HG02763 (cell line): ENCODE results near the gene ENTR1.

Source experiments
- ATAC-seq: cut with Tn5 transposase; IDR thresholded peaks from one replicate; pipeline ENCODE4 v1.9.1; 2021; ENCODE audit warnings: mild to moderate bottlenecking, moderate library complexity; ENCODE audit not compliant: unreplicated experiment

The ENTR1 gene

DNA sequence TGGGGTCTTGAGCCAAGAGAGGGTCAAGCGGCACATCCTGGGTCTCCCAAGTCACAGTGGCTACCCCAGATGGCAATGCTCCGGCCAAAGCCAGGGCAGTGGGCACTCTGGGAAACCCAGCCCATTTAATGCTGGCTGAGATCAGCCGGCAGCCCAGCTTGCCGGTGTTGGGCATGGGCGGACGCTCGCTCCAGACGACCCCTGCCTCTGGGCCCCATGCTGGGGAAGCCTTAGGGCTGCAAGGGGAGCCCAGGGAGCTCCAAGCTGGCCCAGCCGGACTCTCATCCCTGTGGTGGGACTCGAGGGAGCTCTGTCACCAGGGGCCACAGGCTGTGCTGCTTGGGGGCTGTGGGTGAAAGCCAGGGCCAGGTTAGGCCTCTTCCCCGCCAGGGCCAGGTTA is 31.0 kb downstream of the ENTR1 start:
- no peak for ATAC-seq

DNA sequence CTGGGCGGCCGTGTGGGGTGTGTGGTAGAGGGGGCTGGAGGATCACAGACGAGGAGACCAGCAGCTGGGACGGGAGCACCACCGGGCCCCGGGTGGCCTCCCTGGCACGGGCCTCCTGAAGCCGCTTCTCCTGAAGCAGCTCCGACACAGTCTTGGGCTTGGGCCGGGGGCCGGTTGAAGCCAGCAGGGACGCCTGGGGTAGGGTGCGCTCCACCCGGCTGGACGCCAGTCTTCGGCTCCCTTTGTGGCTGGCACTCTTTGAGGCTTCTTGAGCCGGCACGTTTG is 31.5 kb downstream of the ENTR1 start:
- no peak for ATAC-seq

DNA sequence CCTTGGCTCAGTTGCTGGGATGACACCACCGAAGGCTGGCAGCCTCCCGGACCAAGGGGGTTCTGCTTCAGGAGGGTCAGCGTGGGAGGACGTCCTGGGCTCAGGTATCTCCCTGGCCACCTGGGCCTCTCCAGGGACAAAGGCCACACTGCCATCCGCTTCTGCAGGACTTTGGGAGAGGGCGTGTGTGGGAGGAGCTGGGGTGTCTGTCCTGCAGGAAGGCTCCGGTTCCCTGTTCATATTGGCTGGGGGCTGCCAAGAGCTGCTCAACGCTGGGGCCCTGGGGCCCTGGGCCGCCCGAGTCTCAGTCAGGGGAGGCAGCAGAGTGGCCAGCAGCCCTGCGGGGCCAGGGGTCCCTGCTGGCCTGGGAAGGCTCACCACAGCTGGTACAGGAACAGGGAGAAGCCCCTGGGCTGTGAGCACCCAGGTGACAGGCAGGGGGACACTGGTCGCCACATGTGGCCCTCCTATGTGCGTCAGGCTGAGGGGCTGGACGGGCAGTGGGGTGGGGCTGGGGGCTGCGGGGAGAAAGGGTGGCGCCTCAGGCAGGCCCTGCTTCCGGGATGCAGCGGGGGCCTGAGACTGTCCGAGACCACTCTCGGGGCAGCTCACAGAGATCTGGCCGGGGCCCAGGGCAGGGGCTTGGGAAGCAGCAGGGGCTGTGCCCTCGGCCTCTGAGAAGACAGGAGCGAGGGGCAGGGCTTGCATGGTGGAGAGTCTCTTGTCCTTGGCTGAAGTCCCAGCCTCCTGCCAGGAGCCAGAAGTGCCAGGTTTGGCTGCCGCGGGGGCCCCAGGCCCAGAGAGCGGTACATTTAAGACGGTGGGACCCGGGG is 32.0 kb downstream of the ENTR1 start:
- ATAC-seq = no peak

DNA sequence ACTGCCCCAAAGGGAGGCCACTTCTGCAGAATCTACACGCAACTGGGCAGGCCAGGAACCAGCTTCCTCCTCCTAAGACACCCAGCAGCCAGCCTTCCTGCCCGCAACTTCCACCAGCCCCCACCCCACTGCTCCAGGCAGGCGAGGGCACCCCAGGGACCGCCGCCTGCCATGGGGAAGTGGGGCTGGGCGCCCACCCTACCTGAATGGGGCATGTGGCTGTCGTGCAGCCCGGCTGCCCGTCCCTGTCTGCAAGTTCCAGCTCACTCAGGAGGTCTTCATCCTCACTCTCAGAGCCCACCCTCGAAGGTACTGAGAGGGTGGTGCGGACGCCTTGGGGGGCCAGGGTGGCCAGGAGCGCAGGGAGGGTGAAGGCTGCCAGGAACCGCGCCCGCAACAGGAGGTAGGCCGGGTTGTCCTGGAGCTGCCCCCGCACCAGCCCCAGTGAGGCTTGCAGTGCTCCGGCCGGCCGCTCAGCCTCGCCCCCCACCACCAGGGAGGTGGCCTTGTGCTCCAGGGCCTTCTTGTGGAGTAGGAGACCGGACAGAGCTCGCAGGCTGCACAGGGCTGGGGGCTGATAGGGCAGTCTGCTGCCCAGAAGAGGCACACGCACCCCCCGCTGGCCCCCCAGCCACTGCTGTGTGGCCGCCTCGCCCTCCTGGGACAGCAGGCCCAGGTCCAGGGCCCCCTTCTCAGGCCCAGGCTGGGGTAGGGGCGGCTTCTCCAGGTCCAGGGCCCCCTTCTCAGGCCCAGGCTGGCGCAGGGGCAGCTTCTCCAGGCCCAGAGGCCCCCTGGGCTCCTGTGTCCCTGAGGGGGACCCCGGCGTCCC is 32.9 kb downstream of the ENTR1 start:
- no peak for ATAC-seq

DNA sequence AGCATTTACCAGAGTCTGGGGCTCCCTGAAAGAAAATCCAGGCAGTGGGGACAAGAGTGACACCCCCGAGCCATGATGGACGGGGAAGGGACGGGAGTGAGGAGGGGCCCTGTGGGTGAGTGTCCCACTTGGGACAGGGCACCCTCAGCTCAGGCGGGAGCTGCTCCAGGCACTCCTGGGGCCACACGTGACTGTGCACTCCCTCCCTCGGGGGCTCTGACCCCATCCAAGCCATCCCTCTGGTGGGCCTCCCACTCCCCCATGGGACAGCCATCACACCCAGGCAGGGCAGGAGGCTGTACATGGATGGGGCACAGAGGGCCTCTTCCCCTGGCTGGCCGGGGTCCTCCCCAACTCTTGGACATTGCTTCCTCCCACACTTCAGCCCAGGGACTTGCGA is 34.0 kb downstream of the ENTR1 start:
- ATAC-seq = no peak

DNA sequence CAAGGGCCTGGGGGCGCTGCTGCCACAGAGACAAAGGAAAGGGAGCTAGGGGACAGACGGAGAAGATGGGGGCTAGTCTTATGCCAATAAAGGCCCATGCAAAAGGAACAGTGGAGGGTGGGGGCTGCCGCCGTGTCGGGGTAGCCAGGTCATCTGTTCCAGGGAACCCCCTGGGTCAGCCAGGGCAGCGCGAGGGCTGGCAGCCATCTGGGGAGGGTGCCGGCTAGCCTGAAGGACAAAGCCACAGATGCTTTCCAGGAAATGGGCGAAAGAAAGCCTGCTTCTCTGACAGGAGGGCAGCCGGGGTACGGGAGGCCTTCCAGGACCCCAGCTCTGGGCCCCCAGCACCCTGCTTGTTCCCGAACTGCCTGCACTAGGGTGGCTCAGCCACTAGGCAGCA is 35.3 kb downstream of the ENTR1 start:
- no peak for ATAC-seq

DNA sequence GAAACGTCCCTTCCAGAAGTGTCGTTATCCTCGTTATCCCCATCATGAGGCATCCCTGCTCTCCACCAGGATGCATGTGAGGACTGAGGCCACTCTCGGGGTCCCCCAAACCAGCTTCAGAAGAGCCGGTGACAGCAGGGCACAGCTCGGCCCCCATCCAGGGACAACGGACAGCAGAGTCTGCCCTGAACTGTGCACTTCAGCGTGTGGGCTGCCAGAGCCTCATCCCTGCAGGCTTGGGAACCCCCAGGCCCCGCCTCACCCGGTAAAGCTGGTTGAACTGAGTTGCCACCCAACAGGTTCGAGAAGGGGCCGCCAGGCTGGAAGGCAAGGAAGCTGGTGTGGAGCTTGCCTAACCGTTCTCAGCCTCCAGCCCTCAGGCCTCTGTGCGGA is 36.2 kb downstream of the ENTR1 start:
- no peak for ATAC-seq

DNA sequence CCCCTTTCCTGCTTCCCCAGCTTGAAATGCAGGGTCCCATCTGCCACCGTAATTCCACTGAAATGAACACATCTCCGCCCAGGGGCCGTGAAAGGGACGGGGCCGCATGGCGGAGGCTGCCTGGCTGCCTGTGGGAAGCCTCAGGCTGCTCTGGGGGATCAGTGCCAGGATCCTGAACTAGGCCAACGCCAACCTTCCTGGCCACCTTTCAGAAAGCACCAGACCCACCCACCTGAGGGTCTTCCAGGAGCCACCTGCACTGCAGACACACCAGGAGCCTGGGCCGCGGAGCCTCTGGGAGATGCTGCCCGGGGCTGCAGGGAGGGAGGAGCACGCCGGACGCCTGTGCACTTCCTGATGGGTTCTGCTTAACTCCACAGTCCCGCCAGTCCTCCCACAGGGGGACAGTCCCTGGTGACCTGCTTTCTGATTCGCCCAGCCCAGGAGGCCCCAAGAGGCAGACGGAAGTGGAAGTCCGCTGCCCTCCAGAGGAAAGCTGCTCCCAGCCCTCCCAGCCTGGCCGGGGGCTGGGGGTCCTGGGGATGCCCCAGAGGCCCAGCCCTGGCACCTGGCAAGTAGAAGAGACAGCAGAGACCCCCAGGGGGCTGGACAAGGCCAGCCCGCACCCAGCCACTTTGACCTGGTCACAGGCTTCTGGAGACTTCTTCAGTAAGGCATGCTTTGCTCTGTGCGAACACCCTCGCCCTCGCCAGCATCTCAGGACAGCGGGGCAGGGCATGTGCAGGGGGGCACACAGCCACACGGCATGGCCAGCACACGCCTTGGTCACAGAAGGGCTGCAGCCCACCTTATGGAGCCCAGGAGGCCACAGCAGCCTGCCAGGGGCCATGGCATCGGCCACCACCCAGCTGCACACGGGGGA is 36.9 kb downstream of the ENTR1 start, which contains the start of gene CARD9:
TSS of gene CARD9 (minus strand) at position 370 of the 883 bp plus-strand sequence. CDS start 1,591 bp downstream, outside the sequence.
- ATAC-seq = no peak

DNA sequence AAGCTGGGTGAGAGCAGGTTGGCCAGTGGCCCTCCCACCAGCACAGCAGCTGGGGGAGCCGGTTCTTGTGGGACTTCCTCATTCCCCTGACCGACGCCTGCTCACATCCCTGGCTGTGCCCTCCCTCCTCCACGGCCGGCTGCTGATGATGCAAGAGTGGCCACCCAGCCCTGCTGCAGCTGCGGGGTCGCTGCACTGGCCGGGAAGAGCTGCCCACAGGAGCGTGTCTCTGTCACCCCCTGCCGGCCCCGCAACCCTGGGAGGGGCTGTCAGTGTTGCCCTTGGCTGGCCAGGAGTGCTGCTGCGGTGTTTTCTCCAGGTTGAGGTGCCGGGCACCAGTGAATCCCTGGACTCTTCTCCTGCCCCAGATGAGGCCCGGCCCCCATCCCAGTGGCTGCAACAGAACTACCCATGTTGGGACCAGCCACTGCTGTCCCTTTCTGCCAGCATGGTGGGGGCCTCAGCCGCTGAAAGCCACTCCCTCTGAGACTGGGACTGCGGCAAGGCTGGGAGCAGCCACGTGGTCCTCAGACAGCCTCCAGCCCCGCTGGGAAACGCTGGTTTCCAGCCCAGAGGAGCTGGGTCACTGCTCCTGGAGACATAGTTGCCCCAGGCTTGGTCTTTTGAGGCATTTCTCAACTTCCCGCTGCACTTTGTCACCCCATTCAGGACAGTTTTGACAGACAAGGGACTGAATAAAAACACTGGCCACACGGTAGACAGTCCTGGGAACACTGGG is 37.7 kb downstream of the ENTR1 start:
- ATAC-seq = no peak

DNA sequence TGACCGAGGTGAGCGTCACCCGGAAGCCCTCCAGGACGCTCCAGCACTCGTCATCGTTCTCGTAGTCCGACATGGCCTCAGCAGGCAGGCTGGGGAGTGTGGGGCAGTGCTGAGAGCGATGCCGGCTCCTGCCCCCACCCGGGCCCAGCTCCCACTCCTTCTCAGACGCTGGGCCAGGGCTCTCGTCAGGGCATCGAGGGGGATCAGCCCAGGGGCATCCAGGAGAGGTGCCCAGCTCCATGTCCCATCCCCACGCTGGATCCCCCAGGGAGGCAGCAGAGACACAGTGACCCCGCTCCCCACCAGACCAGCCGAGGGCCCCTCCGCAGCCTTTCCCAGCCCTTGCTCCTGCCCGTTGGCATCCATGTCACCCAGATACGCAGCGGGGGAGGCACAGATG is 38.4 kb downstream of the ENTR1 start:
- ATAC-seq = no peak

DNA sequence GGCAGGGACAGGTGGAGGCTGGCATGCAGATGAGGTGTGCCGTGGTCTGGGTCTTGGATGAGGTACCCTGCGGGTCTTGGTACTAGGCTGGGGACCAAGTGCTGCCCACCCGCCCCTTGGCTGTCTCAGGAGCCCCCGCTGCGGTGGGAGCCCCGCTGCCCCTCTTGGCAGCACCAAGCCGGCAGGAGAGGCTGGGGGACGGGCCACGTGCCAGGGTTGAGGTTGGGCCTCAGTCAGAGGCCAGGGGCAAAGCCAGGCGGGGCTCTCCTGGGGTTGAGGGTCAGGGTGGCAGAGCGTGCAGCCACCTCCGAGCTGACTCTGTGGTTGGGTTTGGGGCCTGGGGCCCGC is 38.9 kb downstream of the ENTR1 start:
- ATAC-seq = no peak

DNA sequence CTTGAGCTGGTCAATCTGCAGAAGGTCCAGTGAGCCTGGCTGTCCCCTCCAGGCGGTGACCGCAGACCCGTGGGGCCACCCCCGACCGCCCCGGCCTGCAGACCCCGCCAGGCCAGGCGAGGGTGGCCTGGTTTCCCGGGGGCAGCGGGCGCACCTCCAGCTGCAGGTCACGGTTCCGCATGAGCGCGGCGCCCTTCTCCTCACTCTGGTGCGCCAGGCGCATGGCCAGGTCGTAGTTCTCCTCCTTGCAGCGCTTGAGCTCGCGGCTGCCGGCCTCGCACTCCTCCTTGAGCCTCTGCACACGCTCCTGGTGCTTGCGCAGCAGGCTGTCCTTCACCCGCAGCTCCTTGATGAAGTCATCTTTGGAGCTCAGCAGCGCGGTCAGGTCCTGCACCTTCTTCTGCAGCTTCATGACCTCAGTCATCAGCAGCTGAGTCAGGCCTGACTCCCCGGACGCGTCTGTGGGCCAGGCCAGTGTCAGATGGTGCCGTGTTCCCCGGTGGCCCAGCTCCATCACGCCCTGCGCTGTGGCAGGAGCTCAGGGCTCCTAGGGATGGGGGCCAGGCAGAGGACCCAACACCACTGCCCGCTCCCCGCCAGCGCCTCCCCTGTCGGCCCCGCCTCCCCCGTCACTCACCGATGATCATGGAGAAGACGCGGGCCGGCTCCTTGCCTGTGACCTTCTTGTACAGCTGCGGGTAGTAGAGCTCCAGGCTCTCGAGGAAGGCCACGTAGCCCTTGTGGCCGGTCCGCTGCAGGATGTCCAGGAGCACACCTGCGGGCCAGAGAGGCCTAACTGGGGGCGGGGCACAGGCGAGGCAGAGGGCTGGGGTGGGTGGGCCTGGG is 39.5 kb downstream of the ENTR1 start:
- ATAC-seq = no peak

DNA sequence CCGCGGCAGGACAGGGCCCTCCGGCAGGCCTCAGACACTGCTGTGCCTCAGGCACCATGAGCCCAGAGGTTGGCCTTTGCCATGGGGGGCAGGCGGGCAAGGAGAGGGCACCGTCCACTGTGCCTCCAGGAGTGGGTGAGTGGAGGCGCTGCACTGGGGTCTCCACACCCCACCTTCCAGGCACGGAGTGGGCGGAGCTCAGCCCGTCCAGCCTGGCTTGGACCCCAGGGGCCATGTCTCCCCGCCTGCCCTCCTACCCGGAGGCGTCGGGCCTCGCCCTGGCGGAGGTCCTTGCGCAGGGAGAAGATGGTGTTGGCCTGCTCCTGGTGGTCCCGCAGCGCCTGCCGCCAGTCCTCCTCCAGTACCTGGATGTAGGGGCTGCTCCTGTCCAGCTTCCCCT is 40.4 kb downstream of the ENTR1 start:
- ATAC-seq = no peak

DNA sequence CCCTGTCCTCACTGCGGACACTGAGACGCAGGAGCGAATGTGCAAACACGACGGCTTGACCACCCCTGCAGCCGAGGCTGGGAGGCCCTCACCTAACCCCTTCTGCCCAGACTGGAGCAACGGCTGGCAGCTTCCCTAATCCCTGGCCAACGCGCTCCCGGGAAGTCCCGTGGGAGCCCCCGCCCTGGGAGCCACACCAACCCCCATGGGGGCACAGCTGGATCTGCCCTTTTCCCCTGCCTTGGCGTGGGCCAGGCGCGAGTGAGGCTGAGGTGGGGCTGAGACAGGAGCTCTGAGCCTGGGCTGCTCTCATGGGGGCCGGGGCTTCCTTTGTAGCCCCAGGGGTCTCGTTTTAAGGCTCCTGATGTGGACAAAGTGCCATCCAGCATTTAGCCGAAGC is 42.2 kb downstream of the ENTR1 start:
- ATAC-seq = no peak

DNA sequence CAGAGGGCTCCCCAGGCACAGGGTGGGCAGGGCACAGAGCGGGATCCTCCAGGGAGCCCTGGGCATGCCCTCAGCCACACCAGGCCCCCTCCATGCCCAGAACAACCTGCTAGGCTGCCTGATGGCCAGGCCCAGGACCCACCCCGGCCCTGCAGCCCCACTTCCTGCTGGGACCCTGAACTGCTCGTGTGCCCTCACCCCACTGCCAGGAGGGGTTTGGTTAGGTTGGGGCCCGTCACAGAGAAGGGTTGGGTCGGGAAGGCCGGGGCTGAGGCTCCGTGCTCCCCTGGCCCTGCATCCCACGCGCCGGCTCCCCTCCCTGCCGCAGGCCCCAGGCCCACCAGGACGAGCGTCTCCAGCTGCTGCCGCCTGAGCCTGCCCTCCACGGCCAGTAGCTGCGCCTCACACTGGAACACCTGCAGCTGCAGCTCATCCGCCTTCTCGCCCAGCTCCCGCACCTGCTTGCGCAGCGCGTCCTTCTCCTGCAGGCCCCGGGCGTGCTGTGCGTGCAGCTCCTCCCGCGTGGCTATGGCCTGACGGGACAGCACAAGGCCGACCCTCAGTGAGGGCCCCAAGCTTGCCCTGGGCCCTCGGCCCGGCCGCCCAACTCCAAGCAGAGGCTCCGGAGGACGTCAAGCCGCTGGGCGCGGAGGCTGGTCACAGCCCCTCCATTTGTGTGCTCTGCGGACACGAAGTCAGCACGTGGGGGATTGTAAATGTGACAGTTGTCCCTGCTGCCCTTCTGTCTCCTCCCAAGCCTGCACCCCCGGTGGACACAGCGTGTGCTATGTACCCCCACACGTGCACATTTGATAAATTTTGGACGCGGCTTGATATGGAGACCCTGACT is 42.9 kb downstream of the ENTR1 start:
- no peak for ATAC-seq

DNA sequence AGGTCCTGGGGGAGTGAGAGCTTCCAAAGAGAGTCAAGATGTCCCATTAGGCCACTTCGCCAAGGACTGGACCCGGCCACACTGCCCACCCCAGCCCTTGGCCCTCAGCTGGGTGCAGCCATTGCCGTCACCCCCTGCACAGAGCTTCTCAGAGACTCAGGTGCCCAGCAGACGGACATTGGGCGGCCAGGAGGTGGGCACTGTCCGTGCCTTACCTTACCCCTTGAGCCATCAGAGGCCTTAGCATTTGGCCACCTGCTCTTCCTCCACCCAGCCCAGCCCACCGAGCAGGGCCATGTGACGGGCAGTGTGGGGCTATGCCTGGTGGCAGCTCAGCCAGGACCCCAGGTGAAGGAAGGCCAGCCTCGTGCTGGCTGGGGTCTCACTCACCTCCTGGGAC is 43.6 kb downstream of the ENTR1 start:
- ATAC-seq = no peak

DNA sequence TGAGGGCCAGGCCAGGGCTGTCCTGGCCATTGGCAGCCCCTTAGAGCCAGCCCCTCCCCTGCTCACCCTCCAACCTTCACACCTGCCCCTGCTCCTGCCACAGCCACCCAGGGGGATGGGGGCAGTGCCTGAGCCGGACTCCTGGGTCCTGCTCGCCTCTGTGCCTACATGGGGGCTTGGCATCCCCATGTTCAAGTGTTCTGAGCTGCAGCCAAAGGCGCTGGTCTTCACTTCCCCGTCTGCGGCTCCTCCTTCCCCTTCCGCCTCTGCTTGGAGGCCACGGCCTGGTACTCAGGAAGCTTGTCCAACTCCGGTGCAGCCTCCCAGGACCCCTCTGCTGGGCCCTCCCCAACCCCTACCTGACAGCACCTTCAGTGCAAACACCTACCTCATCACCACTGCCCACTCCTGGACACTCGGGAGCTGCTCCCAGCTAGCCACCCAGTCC is 44.6 kb downstream of the ENTR1 start:
- no peak for ATAC-seq

DNA sequence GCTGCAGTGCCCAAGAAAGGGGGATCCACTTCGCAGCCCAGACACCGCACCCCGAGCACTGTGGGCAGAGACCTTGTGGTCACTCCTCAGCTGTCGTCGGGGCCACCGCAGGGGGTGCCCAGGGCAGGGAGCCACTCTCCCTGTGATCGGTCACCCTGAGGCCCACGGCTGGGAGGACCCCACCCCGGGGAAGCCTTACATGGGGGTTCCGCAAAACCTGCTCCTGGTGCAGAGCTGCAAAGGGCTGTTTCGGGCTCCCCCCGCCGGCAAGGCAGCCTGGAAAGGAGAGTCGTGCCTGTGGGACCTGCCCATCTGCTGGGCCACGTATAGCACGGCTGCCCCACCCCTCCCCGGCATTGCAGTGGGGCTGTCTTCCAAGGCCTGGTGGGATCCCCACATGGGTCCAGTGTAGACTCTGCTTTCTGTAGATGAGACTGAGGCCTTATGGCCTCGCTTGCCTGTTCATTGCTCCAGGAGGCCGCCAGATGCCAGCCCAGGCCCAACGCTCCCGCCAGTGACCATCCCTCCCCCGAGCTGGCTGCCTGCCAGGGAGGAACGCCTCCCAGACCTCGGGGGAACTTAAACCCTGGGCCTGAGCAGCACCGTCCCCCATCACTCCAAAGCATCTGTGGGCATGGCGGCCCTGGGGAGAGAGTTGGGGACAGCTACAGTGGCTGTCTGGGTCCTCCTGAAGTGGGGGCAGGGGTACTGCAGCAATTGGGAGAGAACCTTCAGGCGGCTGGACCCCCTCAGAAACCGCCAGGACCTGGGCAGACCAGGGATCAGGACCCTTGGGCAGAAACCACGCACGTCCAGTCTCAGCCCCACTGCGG is 45.3 kb downstream of the ENTR1 start:
- no peak for ATAC-seq
